C4-2B (cell line): ENCODE measurements around the gene DNAJB1.

Experiments
- ZFX ChIP-seq: fragments of 450-650 bp; IDR thresholded peaks from 2 replicates; pipeline ENCODE4 v1.6.1; 2017
- TF ChIP-seq, protein P1 (sequence below): fragments of 450-650 bp; conservative IDR thresholded peaks from 2 replicates; pipeline ENCODE4 v1.5.1; 2017; ENCODE audit warnings: mild to moderate bottlenecking

DNA sequence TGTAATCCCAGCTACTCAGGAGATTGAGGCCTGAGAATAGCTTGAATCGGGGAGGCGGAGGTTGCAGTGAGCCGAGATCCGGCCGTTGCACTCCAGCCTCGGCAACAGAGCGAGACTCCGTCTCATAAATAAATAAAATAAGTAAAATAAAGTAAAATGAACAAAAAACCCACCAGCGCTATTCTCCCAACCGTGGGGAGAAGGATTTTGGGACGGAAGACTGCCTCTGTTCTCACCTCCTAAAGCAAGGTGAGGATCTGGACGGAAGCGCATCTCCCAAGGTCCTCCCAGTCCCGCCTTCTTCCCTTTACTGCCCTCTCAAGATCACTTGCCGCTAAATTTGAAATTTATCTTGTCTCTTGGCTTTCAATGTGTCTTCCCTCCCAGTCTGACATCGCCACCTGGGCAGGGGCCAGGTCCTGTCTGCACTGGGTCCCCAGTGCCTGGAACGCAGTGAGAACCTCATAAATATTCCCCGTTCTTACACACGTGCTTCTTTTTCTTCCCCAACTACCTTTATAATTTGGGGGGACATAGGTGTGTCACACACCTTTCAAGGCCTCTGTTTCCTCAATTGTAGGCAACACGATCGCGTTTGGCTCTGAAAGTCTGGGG lies 1.2 kb upstream of the DNAJB1 start:
- no peak for TF ChIP-seq ZFX
- TF ChIP-seq, protein P1, sequence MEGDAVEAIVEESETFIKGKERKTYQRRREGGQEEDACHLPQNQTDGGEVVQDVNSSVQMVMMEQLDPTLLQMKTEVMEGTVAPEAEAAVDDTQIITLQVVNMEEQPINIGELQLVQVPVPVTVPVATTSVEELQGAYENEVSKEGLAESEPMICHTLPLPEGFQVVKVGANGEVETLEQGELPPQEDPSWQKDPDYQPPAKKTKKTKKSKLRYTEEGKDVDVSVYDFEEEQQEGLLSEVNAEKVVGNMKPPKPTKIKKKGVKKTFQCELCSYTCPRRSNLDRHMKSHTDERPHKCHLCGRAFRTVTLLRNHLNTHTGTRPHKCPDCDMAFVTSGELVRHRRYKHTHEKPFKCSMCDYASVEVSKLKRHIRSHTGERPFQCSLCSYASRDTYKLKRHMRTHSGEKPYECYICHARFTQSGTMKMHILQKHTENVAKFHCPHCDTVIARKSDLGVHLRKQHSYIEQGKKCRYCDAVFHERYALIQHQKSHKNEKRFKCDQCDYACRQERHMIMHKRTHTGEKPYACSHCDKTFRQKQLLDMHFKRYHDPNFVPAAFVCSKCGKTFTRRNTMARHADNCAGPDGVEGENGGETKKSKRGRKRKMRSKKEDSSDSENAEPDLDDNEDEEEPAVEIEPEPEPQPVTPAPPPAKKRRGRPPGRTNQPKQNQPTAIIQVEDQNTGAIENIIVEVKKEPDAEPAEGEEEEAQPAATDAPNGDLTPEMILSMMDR, result no peak
